IPS-18a (cell line): Measurements from ENCODE around the gene USP36.

Experiments used
- H3K27ac ChIP-seq: one replicate; pipeline ENCODE4 v1.5.1; 2013; ENCODE audit warnings: low read length
- H3K27me3 ChIP-seq: one replicate; pipeline ENCODE4 v1.6.1; 2013; ENCODE audit warnings: mild to moderate bottlenecking, low read length; ENCODE audit not compliant: control insufficient read depth, insufficient read depth
- H3K36me3 ChIP-seq: one replicate; pipeline ENCODE4 v1.6.1; 2013; ENCODE audit warnings: low read depth, low read length; ENCODE audit not compliant: control insufficient read depth
- H3K4me1 ChIP-seq: one replicate; pipeline ENCODE4 v1.6.1; 2013; ENCODE audit warnings: low read depth, low read length; ENCODE audit not compliant: control insufficient read depth
- H3K4me3 ChIP-seq: one replicate; pipeline ENCODE4 v1.5.1; 2013; ENCODE audit warnings: low read length
- H3K9ac ChIP-seq: one replicate; pipeline ENCODE4 v1.6.1; 2013; ENCODE audit warnings: mild to moderate bottlenecking, low read length, moderate library complexity
- H3K9me3 ChIP-seq: one replicate; pipeline ENCODE4 v1.6.1; 2013; ENCODE audit warnings: low read depth, low read length; ENCODE audit not compliant: control insufficient read depth

The USP36 gene

GRCh38 chr17:78803186-78803845, 37.3 kb downstream of the USP36 start:
- H3K9ac ChIP-seq: no peak overlapping the region
- H3K9me3 ChIP-seq: no peaks in the 10 kb centered on the region
- no peak overlapping the region for H3K4me3 ChIP-seq

GRCh38 chr17:78802459-78802858, 38.2 kb downstream of the USP36 start:
- no peak overlapping the region for H3K9ac ChIP-seq
- H3K4me1 ChIP-seq: no peaks in the 10 kb centered on the region
- H3K4me3 ChIP-seq: no peak overlapping the region
- H3K27ac ChIP-seq: no peak overlapping the region
- H3K36me3 ChIP-seq: peaks cover 65% of the 10 kb centered on the region
- no peaks in the 10 kb centered on the region for H3K9me3 ChIP-seq
- H3K27me3 ChIP-seq: no peaks in the 10 kb centered on the region

More at GRCh38 chr17:78803186-78803845, 37.3 kb downstream of the USP36 start:
- peaks cover 65% of the 10 kb centered on the region for H3K36me3 ChIP-seq
- no peaks in the 10 kb centered on the region for H3K27me3 ChIP-seq
- no peaks in the 10 kb centered on the region for H3K4me1 ChIP-seq
- H3K27ac ChIP-seq: no peak overlapping the region

- Histone ChIP-seq H3K9ac (no peak overlapping the region), H3K4me3 (no peak overlapping the region), H3K27me3 (no peaks in the 10 kb centered on the region), H3K27ac (no peak overlapping the region), H3K9me3 (no peaks in the 10 kb centered on the region), H3K4me1 (no peaks in the 10 kb centered on the region), H3K36me3 (peaks cover 65% of the 10 kb centered on the region)
These were observed 38.6 kb downstream of the USP36 start for GRCh38 chr17:78802008-78802407.

GRCh38 chr17:78800132-78800931, 40.3 kb downstream of the USP36 start:
- no peak overlapping the region for H3K27ac ChIP-seq
- H3K9ac ChIP-seq: no peak overlapping the region
- no peak overlapping the region for H3K4me3 ChIP-seq
- H3K36me3 ChIP-seq: peaks cover 67% of the 10 kb centered on the region
- no peaks in the 10 kb centered on the region for H3K9me3 ChIP-seq
- H3K4me1 ChIP-seq: no peaks in the 10 kb centered on the region
- H3K27me3 ChIP-seq: no peaks in the 10 kb centered on the region

GRCh38 chr17:78798695-78799559, 41.7 kb downstream of the USP36 start:
- H3K9me3 ChIP-seq: no peaks in the 10 kb centered on the region
- H3K4me3 ChIP-seq: no peak overlapping the region
- H3K27me3 ChIP-seq: no peaks in the 10 kb centered on the region
- no peak overlapping the region for H3K27ac ChIP-seq
- H3K4me1 ChIP-seq: no peaks in the 10 kb centered on the region
- H3K9ac ChIP-seq: no peak overlapping the region
- H3K36me3 ChIP-seq: peaks cover 67% of the 10 kb centered on the region

GRCh38 chr17:78797691-78798585, 42.7 kb downstream of the USP36 start:
- H3K4me1 ChIP-seq: no peaks in the 10 kb centered on the region
- H3K36me3 ChIP-seq: peaks cover 65% of the 10 kb centered on the region
- no peaks in the 10 kb centered on the region for H3K27me3 ChIP-seq
- no peak overlapping the region for H3K27ac ChIP-seq
- H3K9me3 ChIP-seq: no peaks in the 10 kb centered on the region
- H3K4me3 ChIP-seq: no peak overlapping the region
- no peak overlapping the region for H3K9ac ChIP-seq

- Histone ChIP-seq H3K4me3 (no peak overlapping the region), H3K9me3 (no peaks in the 10 kb centered on the region), H3K27me3 (no peaks in the 10 kb centered on the region), H3K27ac (no peak overlapping the region), H3K4me1 (no peaks in the 10 kb centered on the region), H3K9ac (no peak overlapping the region), H3K36me3 (peaks cover 57% of the 10 kb centered on the region)
These were observed 43.4 kb downstream of the USP36 start for GRCh38 chr17:78797213-78797612.

GRCh38 chr17:78796517-78796900, 44.1 kb downstream of the USP36 start:
- Histone ChIP-seq H3K9me3 (no peaks in the 10 kb centered on the region), H3K36me3 (peaks cover 55% of the 10 kb centered on the region), H3K27ac (no peak overlapping the region)

GRCh38 chr17:78795861-78796516, 44.6 kb downstream of the USP36 start:
- no peaks in the 10 kb centered on the region for H3K4me1 ChIP-seq
- peaks cover 52% of the 10 kb centered on the region for H3K36me3 ChIP-seq
- H3K9me3 ChIP-seq: no peaks in the 10 kb centered on the region
- no peak overlapping the region for H3K9ac ChIP-seq
- no peak overlapping the region for H3K27ac ChIP-seq
- no peaks in the 10 kb centered on the region for H3K27me3 ChIP-seq
- H3K4me3 ChIP-seq: no peak overlapping the region

More at GRCh38 chr17:78796517-78796900, 44.1 kb downstream of the USP36 start:
- Histone ChIP-seq H3K4me1 (no peaks in the 10 kb centered on the region), H3K4me3 (no peak overlapping the region), H3K27me3 (no peaks in the 10 kb centered on the region), H3K9ac (no peak overlapping the region)

- peaks cover 52% of the 10 kb centered on the region for H3K36me3 ChIP-seq
These were observed 45.6 kb downstream of the USP36 start for GRCh38 chr17:78794864-78795640.

More at GRCh38 chr17:78794864-78795640, 45.6 kb downstream of the USP36 start:
- no peak overlapping the region for H3K4me3 ChIP-seq
- H3K9ac ChIP-seq: no peak overlapping the region
- H3K4me1 ChIP-seq: no peaks in the 10 kb centered on the region
- no peaks in the 10 kb centered on the region for H3K27me3 ChIP-seq
- H3K9me3 ChIP-seq: no peaks in the 10 kb centered on the region
- H3K27ac ChIP-seq: no peak overlapping the region
